H1 (cell line): ENCODE data around the gene ASMT. TPM values are rescaled to one million over a fixed set of nuclear protein-coding genes. Genes with fewer than 3 reads are reported as not detected.
A peak's percentile ranks its signal among the peaks of the same experiment; 100 is the strongest.

Experiments
- CTCF ChIA-PET: fragments of 300-600 bp; sonication (Branson Sonifier 250); formaldehyde crosslinking; loops from one replicate; lab custom pipeline; 2021; ENCODE audit not compliant: partially characterized antibody; lab: Charles Lee
- POLR2A ChIA-PET: fragments of 300-600 bp; sonication (Branson Sonifier 250); formaldehyde crosslinking; loops from one replicate; lab custom pipeline; 2021; ENCODE audit warnings: inconsistent platforms; ENCODE audit not compliant: partially characterized antibody; lab: Charles Lee
- DNase-seq, 2 experiments: peaks; one replicate each; pipeline versions ENCODE4 v3.0.0 to v3.0.0-alpha.2; 2010 to 2022; ENCODE audit warnings: low spot score in 2 of 2, low read depth in 1 of 2, mixed read lengths in 1 of 2
- FAIRE-seq: peaks from 2 replicates; lab custom pipeline; 2011; peaks lifted over from hg19 to GRCh38; lab: Jason Lieb, UNC
- H2AFZ ChIP-seq: 2 replicates; pipeline ENCODE4 v1.8.1; 2012; ENCODE audit warnings: low read length, inconsistent platforms
- H2AK5ac ChIP-seq: 2 replicates; pipeline ENCODE4 v1.6.1; 2013; ENCODE audit warnings: low read depth, low read length
- H2BK120ac ChIP-seq: replicated peaks from 2 replicates; pipeline ENCODE3; 2013; ENCODE audit warnings: low read depth, low read length, inconsistent platforms
- H2BK12ac ChIP-seq: 2 replicates; pipeline ENCODE4 v1.6.1; 2013; ENCODE audit warnings: low read depth, low read length
- H2BK15ac ChIP-seq: 2 replicates; pipeline ENCODE4 v1.6.1; 2013; ENCODE audit warnings: low read length
- H2BK20ac ChIP-seq: 2 replicates; pipeline ENCODE4 v1.6.1; 2013; ENCODE audit warnings: low read length
- H2BK5ac ChIP-seq: 2 replicates; pipeline ENCODE4 v1.6.1; 2013; ENCODE audit warnings: low read depth, low read length
- H3K14ac ChIP-seq: 2 replicates; pipeline ENCODE4 v1.6.1; 2013; ENCODE audit warnings: inconsistent platforms; ENCODE audit not compliant: insufficient read length
- H3K18ac ChIP-seq: 2 replicates; pipeline ENCODE4 v1.6.1; 2013; ENCODE audit warnings: low read length; ENCODE audit errors: extremely low read depth
- H3K23ac ChIP-seq: 2 replicates; pipeline ENCODE4 v1.6.1; 2013; ENCODE audit warnings: inconsistent platforms; ENCODE audit not compliant: insufficient read length
- H3K23me2 ChIP-seq: 2 replicates; pipeline ENCODE4 v1.6.1; 2013; ENCODE audit warnings: low read depth, low read length
- H3K27ac ChIP-seq: 2 replicates; pipeline ENCODE4 v1.6.1; 2011; ENCODE audit warnings: low read depth, low read length, inconsistent platforms
- H3K27me3 ChIP-seq, 4 experiments: replicated peaks in 1 of 4; 1 replicate in 1 of 4; 2 replicates in 3 of 4; pipeline versions ENCODE4 v1.6.1 to v1.8.1; 2011 to 2013; ENCODE audit warnings: low read length in 3 of 4, mild to moderate bottlenecking in 3 of 4, inconsistent platforms in 2 of 4, mixed read lengths in 2 of 4, moderate library complexity in 1 of 4; ENCODE audit not compliant: control insufficient read depth in 3 of 4, insufficient read depth in 3 of 4; ENCODE audit errors: extremely low read depth in 1 of 4
- H3K36me3 ChIP-seq, 4 experiments: 2 replicates each; pipeline versions ENCODE4 v1.6.1 to v1.8.1; 2011 to 2013; ENCODE audit warnings: mild to moderate bottlenecking in 4 of 4, low read length in 3 of 4, moderate library complexity in 2 of 4, control low read depth in 1 of 4, inconsistent platforms in 1 of 4; ENCODE audit not compliant: insufficient read depth in 4 of 4, control insufficient read depth in 2 of 4
- H3K4ac ChIP-seq: replicated peaks from 2 replicates; pipeline ENCODE3; 2013; ENCODE audit warnings: low read length, low read depth, mixed read lengths, inconsistent platforms; ENCODE audit not compliant: insufficient read length
- H3K4me1 ChIP-seq, 4 experiments: replicated peaks in 1 of 4; 1 replicate in 1 of 4; 2 replicates in 3 of 4; pipeline versions ENCODE4 v1.6.1 to v1.8.1; 2011 to 2013; ENCODE audit warnings: low read length in 3 of 4, inconsistent platforms in 2 of 4, mixed read lengths in 1 of 4; ENCODE audit not compliant: insufficient read depth in 4 of 4, control insufficient read depth in 3 of 4
- H3K4me2 ChIP-seq, 2 experiments: 2 replicates each; pipeline versions ENCODE4 v1.6.1 to v1.8.1; 2011 to 2013; ENCODE audit warnings: low read depth in 2 of 2, low read length in 2 of 2, control low read depth in 1 of 2, inconsistent platforms in 1 of 2, mild to moderate bottlenecking in 1 of 2; ENCODE audit not compliant: insufficient read depth in 1 of 2
- H3K4me3 ChIP-seq, 4 experiments: fragments of 200-600, 300-600 bp in 1 of 4; sonication (generic), shearing (Covaris generic), sonication (Bioruptor Twin) in 1 of 4; 2 replicates each; pipeline versions ENCODE4 v1.5.1 to v1.8.1; 2011 to 2016; ENCODE audit warnings: low read length in 4 of 4, low read depth in 3 of 4, control low read depth in 2 of 4, inconsistent platforms in 2 of 4, mild to moderate bottlenecking in 2 of 4, mixed read lengths in 1 of 4, moderate library complexity in 1 of 4; ENCODE audit not compliant: insufficient read depth in 2 of 4; ENCODE audit errors: extremely low read depth in 1 of 4
- H3K56ac ChIP-seq: replicated peaks from 2 replicates; pipeline ENCODE3; 2013; ENCODE audit warnings: low read depth, mild to moderate bottlenecking, mixed read lengths, low read length, inconsistent platforms; ENCODE audit not compliant: insufficient read length
- H3K79me1 ChIP-seq: 2 replicates; pipeline ENCODE4 v1.6.1; 2013; ENCODE audit warnings: low read depth, low read length, control low read depth
- H3K79me2 ChIP-seq, 2 experiments: 2 replicates each; pipeline versions ENCODE4 v1.6.1 to v1.8.1; 2012 to 2013; ENCODE audit warnings: low read length in 2 of 2, mild to moderate bottlenecking in 2 of 2, inconsistent platforms in 1 of 2; ENCODE audit not compliant: insufficient read depth in 2 of 2, control insufficient read depth in 1 of 2
- H3K9ac ChIP-seq, 4 experiments: replicated peaks in 1 of 4; 1 replicate in 1 of 4; 2 replicates in 3 of 4; pipeline versions ENCODE4 v1.6.1 to v1.8.1; 2011 to 2013; ENCODE audit warnings: low read depth in 3 of 4, low read length in 3 of 4, control low read depth in 2 of 4, mild to moderate bottlenecking in 2 of 4, moderate library complexity in 2 of 4, inconsistent platforms in 1 of 4; ENCODE audit errors: extremely low read depth in 1 of 4
- H3K9me3 ChIP-seq, 2 experiments: 2 replicates each; pipeline versions ENCODE4 v1.6.1 to v1.8.1; 2012 to 2013; ENCODE audit warnings: mild to moderate bottlenecking in 2 of 2, moderate library complexity in 2 of 2, control low read depth in 1 of 2, inconsistent platforms in 1 of 2, low read depth in 1 of 2, low read length in 1 of 2, mixed read lengths in 1 of 2; ENCODE audit not compliant: insufficient read depth in 2 of 2
- H4K20me1 ChIP-seq, 2 experiments: replicated peaks in 1 of 2; 2 replicates each; pipeline versions ENCODE3 to v1.8.1; 2011 to 2013; ENCODE audit warnings: inconsistent platforms in 2 of 2, low read length in 2 of 2, mild to moderate bottlenecking in 1 of 2; ENCODE audit not compliant: insufficient read depth in 2 of 2, control insufficient read depth in 1 of 2
- H4K5ac ChIP-seq: 2 replicates; pipeline ENCODE4 v1.6.1; 2013; ENCODE audit warnings: low read length, low read depth, mixed read lengths, inconsistent platforms; ENCODE audit not compliant: insufficient read length
- H4K8ac ChIP-seq: 2 replicates; pipeline ENCODE4 v1.8.0; 2013; ENCODE audit warnings: mild to moderate bottlenecking, moderate library complexity, low read length, inconsistent platforms; ENCODE audit not compliant: insufficient read depth; ENCODE audit errors: extremely low read depth
- H4K91ac ChIP-seq: replicated peaks from 2 replicates; pipeline ENCODE3; 2013; ENCODE audit warnings: low read length, mixed read lengths, inconsistent platforms; ENCODE audit not compliant: insufficient read length
- BCL11A ChIP-seq, 2 experiments: IDR thresholded peaks; one replicate each; pipeline ENCODE4 v1.6.1; 2011; ENCODE audit warnings: low read depth in 2 of 2, low read length in 2 of 2, mild to moderate bottlenecking in 2 of 2
- HDAC2 ChIP-seq, 2 experiments: fragments of 300-600 bp in 1 of 2; sonication (generic) in 1 of 2; IDR thresholded peaks; 2 replicates each; pipeline ENCODE4 v1.6.1; 2011 to 2012; ENCODE audit warnings: low read depth in 2 of 2, low read length in 2 of 2, mild to moderate bottlenecking in 2 of 2, moderate library complexity in 2 of 2, borderline replicate concordance in 1 of 2, inconsistent platforms in 1 of 2
- NANOG ChIP-seq: IDR thresholded peaks from 2 replicates; pipeline ENCODE4 v1.6.1; 2011; ENCODE audit warnings: low read length, low read depth, mild to moderate bottlenecking, inconsistent platforms; ENCODE audit not compliant: insufficient read depth, poor library complexity, severe bottlenecking
- SP4 ChIP-seq: IDR thresholded peaks from 2 replicates; pipeline ENCODE4 v1.6.1; 2012; ENCODE audit warnings: low read length, inconsistent platforms
- WGBS, 2 experiments: shearing (Covaris generic) in 1 of 2; methylation state at CpG; one replicate each; pipeline versions ENCODE4 v1.1.6 to v1.1.7; 2013 to 2015; ENCODE audit warnings: low lambda C conversion rate in 2 of 2, mixed read lengths in 2 of 2, inconsistent platforms in 1 of 2, low coverage in 1 of 2, missing lambda C conversion rate in 1 of 2; ENCODE audit not compliant: insufficient replicate concordance in 2 of 2, insufficient coverage in 1 of 2, insufficient read length in 1 of 2; ENCODE audit errors: extremely low coverage in 1 of 2, missing lambda C conversion rate in 1 of 2; 5-methylcytosine and 5-hydroxymethylcytosine counted together
- polyA plus RNA-seq, 7 experiments: library from polyadenylated mRNA; depleted of rRNA in 3 of 7; stranded (reverse) in 5 of 7; unstranded in 2 of 7; fragments of >200 nt in 5 of 7; fragments of 200-250 nt in 2 of 7; gene quantifications; 1 replicate in 5 of 7; 2 replicates in 1 of 7; 4 replicates in 1 of 7; pipeline versions ENCODE4 v1.2.1 to v1.2.3, GENCODE V29; 2011 to 2013; ENCODE audit warnings: missing spikeins in 2 of 7, mixed read lengths in 2 of 7
- total RNA-seq: library from RNA; stranded (reverse); fragmentation: NEBNext Ultra II Directional; extraction: Animal tissue kit (Norgen Biotek cat#: 25700); gene quantifications from 2 replicates; pipeline ENCODE4 v1.2.1, GENCODE V29; 2021

ASMT gene
- total and polyA plus RNA-seq, 2 of the 8 experiments (the other 6 are each of a cell fraction or from before 2014, with no cell fraction given): 1.5 to 3.1 TPM

GRCh38 chrX:1618689-1619088, 3.8 kb downstream of the ASMT start:
- Histone ChIP-seq H3K56ac (no peak overlapping the region), H2BK15ac (no peak overlapping the region), H3K23me2 (no peaks in the 10 kb centered on the region), H3K18ac (no peak overlapping the region), H3K4me2 (no peak overlapping the region), H4K5ac (no peak overlapping the region), H2BK12ac (no peak overlapping the region), H2AK5ac (no peak overlapping the region), H3K79me2 (no peaks in the 10 kb centered on the region), H3K23ac (no peak overlapping the region), H4K91ac (no peak overlapping the region), H3K9ac (no peak overlapping the region), H3K36me3 (no peaks in the 10 kb centered on the region), H3K9me3 (no peaks in the 10 kb centered on the region), H3K14ac (no peak overlapping the region), H4K8ac (no peak overlapping the region), H3K4ac (no peak overlapping the region), H2AFZ (no peak overlapping the region), H3K79me1 (no peaks in the 10 kb centered on the region), H3K4me1 (peaks cover 0 to 6% (median 4%) of the 10 kb centered on the region in 4 experiments; a peak in 4 of 7 replicates), H3K27me3 (no peaks in the 10 kb centered on the region), H2BK120ac (no peak overlapping the region), H4K20me1 (no peaks in the 10 kb centered on the region), H2BK5ac (no peak overlapping the region)
- CTCF ChIA-PET: no interaction called here
- FAIRE-seq: no peak
- POLR2A ChIA-PET: no interaction called here
- TF ChIP-seq BCL11A (IDR thresholded peaks at IDR 0.05; ENCODE audit: low read depth in 2 of 2, low read length in 2 of 2): peak in 1 of 2 experiments; percentile 35
- TF ChIP-seq HDAC2 (IDR thresholded peaks at IDR 0.05; ENCODE audit: borderline replicate concordance in 1 of 2, low read depth in 2 of 2, low read length in 2 of 2): 0 out of 4 replicates have a peak, but pooled peaks of 1 of the 2 experiments have one; percentile 58
- TF ChIP-seq SP4: no peak
- TF ChIP-seq NANOG: peak; percentile 83
- TF ChIP-seq, all 59 proteins: peak for 3
- Histone ChIP-seq H3K27ac (no peak overlapping the region), H2BK20ac (no peak overlapping the region), H3K4me3 (no peak overlapping the region)
- DNase-seq: peak in 1 of 2 experiments; percentile 58
- 46% methylated on average over 4 of the region's 4 CpGs; no CpG with 5 or more reads in 1 of the 2 experiments for WGBS, 2 experiments
